NCI-H2227 (cell line): Measurements from ENCODE around the gene FGG.
A peak's percentile ranks its signal among the peaks of the same experiment; 100 is the strongest.

Experiments used
- DNase-seq: peaks from one replicate; lab custom pipeline; 2025; ENCODE audit not compliant: unreplicated experiment; lab: John Stamatoyannopoulos, UW

The FGG gene

DNA sequence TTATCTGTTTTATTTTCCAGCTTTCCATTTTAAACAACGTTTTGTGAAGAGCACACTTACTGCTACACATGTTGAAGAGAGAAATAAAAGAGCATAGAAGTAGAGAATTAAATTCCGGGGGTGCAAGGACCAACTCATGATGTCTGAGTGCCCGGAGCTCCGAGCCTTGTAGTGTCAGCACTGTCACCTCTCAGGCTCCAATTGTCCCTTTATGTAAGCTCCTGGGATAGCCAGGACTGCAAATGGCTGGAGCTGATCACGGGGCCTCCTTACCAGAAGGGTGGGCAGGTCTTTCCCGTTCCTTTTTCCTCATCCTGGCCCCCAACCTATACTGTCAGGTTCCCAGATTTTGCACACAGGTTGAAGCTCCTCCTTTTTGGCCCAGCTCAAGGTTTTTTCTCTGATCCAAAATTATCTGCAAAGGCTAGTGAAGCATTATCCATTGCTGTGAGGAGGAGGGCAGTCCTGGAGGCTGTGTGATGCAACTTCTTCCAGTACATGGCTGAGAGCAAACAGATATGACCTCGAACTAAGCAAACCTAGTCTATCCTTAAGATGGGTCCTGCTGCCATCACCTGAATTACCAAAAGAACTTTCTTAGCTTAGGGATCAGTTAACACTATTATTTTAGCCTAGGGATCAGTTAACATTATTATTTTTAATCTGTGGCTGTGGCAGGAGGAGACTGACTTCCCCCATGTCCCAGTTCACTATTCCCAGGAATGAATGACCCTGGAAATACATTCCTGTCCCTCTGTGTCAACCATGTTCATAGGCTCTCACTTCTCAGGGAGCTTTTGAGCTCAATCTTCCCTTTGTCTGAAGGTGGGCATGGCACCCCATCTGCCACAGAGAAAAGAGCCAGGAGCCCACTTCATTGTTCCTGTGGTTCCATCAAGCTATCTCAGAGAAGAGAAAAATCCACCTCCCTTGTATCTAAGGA, at the start of gene FGG:
Gene FGG (minus strand): TSS at position 185 of the 943 bp plus-strand sequence. CDS start 47 bp downstream, at position 138.
- DNase-seq, result no peak

- DNase-seq, result no peak
Observed at GRCh38 chr4:154660052-154660451, 47.6 kb upstream of the FGG start.

GRCh38 chr4:154658680-154659405, 46.4 kb upstream of the FGG start:
- no peak for DNase-seq

- DNase-seq, result no peak
Observed at GRCh38 chr4:154643493-154643892, 31.0 kb upstream of the FGG start.

DNA sequence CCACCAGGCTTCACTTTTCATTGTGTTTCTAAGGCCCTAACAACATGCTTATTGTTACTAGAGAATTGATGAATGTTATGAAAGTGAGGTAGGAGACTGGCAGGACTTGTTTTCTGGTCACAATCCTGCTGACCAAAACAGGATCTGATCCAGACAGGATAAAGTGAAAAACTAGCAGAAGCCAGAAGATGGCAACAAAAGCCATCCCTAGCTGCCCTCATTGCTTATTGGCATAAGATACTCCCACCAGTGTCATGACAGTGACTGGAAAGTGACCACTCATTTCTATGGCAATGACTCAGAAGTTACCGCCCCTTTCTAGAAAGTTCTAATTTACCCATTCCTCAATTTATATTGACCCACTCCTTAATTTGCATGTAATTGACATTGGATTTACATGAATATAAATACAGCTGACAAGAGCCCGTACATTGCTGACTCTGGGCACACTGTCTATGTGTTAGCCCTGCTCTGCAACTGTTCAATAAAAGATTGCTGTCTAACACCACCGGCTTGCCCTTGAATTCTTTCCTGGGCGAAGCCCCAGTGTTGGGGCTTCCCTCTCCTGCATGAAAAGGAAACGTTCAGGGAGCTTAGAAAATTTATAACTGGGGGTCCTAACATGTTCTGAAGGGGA, 30.0 kb upstream of the FGG start:
- no peak for DNase-seq

DNA sequence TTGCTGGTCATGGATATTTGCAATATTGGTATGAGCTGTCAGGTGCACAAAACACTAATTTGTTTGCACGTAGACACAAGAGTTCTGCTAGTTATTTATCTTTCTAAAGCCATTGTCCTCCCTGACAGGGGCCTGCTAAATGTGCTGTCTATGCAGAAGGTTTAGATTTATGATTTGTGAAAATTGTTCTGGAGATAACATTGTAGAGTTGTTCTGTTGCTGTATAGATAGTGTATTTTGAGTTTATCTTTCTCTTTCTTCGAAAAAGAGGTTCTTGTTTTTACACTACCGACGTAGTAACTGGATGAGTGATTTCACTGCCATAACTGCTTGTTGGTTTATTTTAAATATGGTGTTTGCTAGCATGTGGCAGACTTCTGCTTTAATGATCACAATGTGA, 28.5 kb upstream of the FGG start:
- no peak for DNase-seq

DNA sequence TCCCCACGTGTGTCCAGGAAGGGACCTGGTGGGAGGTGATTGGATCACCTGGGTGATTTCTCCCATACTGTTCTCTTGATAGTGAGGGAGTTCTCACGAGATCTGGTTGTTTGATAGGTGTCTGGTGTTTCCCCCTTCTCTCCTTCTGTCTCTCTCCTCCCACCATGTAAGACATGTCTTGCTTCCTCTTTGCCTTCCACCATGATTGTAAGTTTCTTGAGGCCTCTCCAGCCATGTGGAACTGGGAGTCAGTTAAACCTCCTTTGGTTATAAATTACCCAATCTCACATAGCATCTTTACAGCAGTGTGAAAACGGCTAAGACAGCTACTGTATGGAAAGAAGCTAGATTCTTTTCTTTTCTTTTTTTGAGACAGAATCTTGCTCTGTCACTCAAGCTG, 21.6 kb upstream of the FGG start:
- DNase-seq, result no peak

- no peak for DNase-seq
Observed at GRCh38 chr4:154631828-154632227, 19.4 kb upstream of the FGG start.

DNA sequence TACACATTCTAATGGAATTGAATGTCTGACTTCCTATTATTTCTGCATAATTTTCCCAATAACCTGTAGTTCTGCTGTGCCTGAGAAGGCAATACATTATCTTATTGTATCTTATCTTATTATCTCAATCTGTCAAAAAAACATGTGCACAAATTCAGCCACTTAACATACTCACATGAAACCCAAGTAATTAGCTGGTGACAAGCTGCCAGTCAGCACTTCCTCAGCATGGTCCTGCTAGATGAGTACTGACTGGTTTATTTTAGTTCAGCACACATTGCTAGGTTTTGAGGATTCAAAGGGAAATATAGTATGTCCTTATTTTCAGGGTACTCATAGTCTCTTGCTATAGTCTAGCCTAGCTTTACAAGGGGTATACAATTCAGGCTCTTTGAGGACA, 17.9 kb upstream of the FGG start:
- DNase-seq, result no peak

GRCh38 chr4:154626793-154627484, 14.5 kb upstream of the FGG start:
- DNase-seq, result peak; percentile 28

- no peak for DNase-seq
Observed at GRCh38 chr4:154625971-154626370, 13.5 kb upstream of the FGG start.

- DNase-seq, result no peak
Observed at GRCh38 chr4:154623995-154624394, 11.5 kb upstream of the FGG start.

- DNase-seq, result no peak
Observed at GRCh38 chr4:154623436-154623835, 11.0 kb upstream of the FGG start.

DNA sequence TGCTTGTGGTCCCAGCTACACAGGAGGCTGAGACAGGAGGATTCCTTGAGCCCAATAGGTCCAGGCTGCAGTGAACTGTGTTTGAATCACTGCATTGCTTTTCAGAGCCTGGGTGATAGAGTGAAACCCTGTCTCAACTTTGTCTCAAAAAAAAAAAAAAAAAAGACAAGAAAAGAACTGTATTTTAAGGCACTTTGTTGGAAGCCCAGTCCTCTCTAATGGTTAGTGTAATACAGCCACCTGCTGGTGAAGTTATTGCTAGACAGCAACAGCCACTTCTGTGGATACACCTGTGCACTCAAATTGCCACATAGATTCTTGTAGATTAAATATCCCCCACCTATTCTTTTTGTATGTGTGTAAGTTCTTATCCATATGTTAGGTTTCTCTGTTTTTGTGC, 10.1 kb upstream of the FGG start:
- DNase-seq, result peak; percentile 16

GRCh38 chr4:154620111-154620510, 7.7 kb upstream of the FGG start:
- no peak for DNase-seq

- DNase-seq, result peak; percentile 48
Observed at GRCh38 chr4:154618708-154619315, 6.4 kb upstream of the FGG start.

DNA sequence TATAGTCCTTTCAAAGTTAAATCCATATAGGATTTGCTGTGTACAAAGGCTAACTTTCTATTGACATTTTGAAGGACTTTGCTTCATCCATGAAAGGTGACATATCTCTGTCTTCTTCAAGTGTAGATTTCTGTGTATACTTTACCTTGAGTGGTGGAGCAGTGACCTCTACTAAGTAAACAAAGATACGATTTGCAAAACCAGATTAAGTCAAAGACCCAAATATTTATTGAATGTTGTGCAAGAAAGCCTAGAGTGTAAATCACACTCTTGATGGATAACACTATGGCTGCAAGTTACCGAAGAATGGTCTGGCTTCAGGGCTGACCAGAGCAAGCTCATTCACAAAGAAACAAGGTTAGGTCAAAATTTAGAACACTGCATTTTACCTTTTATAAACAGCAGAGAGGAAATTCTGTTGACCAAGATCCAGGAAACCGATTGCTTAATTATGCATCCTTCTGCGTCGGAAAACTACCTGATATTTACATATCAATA, 5.4 kb upstream of the FGG start:
- no peak for DNase-seq

GRCh38 chr4:154616731-154617130, 4.3 kb upstream of the FGG start:
- no peak for DNase-seq

DNA sequence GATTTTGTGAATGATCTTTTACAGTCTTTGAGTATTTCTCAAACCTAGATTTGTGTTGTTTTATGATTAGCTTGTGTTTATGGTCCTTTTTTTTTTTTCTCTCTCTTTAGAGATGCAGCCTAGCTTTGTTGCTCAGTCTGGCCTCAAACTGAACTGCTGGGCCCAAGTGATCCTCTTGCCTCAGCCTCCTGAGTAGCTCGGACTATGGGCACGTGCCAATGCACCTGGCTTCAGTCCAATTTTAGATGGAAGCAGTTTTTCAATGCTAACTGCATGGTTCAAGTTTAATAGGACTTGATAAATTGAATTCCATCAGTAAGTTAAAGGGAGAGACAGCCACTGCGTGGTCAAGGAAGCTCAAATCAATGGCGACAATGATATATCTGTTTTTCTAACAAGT, 3.8 kb upstream of the FGG start:
- no peak for DNase-seq

- DNase-seq, result no peak
Observed at GRCh38 chr4:154615211-154615610, 2.8 kb upstream of the FGG start.

DNA sequence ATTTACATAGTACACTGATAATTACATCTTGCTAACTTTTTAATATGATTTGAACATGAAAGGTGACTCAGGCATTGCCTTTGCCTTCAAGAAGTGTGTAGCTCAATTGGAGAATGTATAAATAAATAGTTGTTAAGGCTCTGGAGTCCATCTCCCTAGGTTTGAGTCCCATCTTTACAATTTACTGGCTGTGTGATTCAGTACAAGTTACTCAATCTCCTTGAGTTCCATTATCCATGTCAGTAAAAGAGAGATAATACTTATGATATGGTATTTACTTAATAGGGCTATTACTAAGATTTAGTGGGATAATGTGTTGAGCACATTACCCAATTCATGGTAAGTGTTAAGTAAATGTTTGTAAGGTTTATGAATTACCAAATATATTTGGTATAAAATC, 1.9 kb upstream of the FGG start:
- DNase-seq, result no peak
